ENCODE data around the gene CUEDC1.

Gene CUEDC1

DNA sequence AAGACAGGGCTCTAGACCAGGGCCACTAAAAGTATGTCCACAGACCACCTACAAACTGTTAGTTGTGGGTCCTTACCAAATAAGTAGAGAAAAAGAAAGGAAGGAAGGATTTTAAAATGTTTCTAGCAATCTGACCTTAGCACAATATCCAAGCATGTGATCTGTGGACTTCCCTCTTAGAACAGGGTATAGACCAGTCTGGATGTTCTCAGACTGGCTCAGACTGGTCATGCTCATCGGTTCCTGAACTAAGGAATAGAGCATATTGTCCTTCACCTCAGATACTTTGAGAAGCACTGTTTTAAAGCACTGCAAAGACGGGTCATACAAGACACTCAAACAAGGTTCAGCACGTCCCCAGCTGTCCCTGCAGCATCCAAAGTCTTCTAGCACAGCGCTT is 25.8 kb downstream of the CUEDC1 start:
- no peak overlapping the region for H3K4me3 ChIP-seq (ENCODE audit: low read depth, low read length)
- TF ChIP-seq, protein P1, sequence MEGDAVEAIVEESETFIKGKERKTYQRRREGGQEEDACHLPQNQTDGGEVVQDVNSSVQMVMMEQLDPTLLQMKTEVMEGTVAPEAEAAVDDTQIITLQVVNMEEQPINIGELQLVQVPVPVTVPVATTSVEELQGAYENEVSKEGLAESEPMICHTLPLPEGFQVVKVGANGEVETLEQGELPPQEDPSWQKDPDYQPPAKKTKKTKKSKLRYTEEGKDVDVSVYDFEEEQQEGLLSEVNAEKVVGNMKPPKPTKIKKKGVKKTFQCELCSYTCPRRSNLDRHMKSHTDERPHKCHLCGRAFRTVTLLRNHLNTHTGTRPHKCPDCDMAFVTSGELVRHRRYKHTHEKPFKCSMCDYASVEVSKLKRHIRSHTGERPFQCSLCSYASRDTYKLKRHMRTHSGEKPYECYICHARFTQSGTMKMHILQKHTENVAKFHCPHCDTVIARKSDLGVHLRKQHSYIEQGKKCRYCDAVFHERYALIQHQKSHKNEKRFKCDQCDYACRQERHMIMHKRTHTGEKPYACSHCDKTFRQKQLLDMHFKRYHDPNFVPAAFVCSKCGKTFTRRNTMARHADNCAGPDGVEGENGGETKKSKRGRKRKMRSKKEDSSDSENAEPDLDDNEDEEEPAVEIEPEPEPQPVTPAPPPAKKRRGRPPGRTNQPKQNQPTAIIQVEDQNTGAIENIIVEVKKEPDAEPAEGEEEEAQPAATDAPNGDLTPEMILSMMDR (IDR thresholded peaks at IDR 0.05; ENCODE audit: insufficient read depth, low read depth, low read length, missing control alignments) = no peak
- no peak for DNase-seq (ENCODE audit: low read depth)

DNA sequence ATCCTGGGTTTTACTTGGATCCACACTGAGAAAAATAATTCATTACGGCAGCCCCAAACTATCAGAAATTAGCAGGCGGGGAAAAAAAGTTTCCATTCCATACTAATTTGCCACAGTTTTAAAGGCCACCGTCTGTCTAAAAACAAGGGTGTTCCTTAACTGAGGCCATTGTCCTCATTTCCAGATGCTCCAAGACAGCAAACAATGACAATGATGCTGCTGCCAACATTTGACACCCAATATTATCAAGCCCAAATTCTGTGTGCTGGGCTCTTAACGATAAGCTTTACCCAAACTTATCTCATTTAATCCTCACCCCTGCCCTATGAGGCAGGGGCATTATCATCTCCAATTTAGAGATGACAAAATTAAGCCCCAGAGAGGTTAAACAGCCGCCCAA is 26.3 kb downstream of the CUEDC1 start:
- H3K4me3 ChIP-seq (ENCODE audit: low read depth, low read length) = no peak overlapping the region
- DNase-seq (ENCODE audit: low read depth) = no peak
- TF ChIP-seq, protein P1 (IDR thresholded peaks at IDR 0.05; ENCODE audit: insufficient read depth, low read depth, low read length, missing control alignments) = no peak

DNA sequence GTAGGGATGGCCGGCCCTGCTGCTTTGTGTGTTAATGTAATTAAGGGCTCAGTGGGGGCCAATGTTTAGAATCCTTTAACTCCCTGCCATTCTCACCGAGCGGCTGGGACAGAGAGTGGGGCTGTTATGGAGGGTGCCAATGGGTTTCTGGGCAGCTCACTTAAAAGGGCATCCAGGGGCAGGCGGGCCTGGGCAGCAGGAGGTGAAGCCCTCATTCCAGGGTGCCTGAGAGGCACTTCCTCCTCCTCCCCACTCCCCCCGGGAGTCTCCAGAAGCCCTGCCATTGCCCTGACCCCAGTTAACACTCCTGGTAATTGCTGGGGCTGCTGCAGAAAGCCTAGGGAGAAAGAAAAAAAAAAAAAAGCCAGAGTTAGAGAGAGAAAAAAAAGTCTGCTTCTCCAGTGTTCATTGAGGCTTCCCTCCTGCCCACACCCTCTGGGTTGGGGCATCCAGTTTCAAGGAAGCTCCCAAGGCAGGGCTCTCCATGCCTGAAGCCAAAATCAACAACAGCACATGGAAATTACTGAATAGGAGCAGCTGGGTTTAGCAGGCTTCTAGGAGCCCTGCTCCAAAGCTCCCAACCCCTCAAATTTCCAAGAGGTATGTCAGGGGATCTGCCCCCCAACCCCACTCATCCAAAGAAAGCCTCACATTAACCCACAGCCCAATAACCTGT is 28.0 kb downstream of the CUEDC1 start:
- H3K4me3 ChIP-seq (ENCODE audit: low read depth, low read length) = no peak overlapping the region
- TF ChIP-seq, protein P1 (IDR thresholded peaks at IDR 0.05; ENCODE audit: insufficient read depth, low read depth, low read length, missing control alignments) = no peak
- DNase-seq (ENCODE audit: low read depth) = no peak

DNA sequence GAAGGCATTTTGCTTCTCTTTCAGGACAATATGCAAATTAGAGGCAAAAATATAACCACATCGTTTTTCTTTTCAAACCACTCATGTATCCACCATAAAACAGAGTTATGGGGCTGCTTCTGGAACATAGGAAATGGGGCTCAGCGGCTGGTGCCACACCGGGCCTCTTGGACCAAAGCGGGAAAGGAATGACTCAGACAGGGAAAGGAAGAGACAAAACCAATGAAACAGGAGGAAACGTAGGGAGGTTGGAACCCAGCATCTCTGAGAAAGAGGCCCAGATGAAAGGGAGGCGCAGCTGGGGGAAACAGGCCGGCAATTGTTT is 28.5 kb downstream of the CUEDC1 start:
- H3K4me3 ChIP-seq (ENCODE audit: low read depth, low read length) = no peak overlapping the region
- no peak for DNase-seq (ENCODE audit: low read depth)
- TF ChIP-seq, protein P1 (IDR thresholded peaks at IDR 0.05; ENCODE audit: insufficient read depth, low read depth, low read length, missing control alignments) = no peak

DNA sequence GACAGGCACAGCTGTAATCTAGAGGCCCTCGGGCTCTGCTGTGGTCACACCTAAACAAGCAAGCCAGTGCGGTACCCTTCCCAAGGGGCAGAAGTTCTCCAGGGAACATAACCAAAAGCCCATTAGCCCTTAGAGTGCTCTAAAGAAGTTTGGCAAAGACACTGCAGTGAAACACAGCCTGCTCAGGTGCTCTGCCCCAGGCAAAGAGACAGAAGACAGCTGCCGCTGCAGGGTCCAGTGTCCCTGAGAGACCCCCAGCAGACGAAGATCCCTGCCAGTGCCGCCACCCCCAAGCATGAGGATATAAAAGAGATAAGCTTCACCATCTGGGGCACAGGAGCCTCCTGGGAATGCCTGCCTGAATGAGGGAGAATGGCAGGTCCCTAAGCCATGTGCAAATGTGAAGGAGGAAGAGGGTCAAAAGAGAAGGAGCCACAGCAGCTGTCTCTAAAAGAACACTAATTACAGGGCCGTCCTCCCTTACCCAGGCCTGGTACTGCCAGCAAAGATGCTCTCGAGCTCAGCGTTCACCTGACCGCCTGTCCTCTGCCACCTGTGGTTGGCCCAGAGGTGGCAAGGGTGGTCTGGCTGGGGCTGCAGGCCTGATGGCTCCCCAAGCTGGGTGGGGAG is 29.7 kb downstream of the CUEDC1 start:
- no peak for DNase-seq (ENCODE audit: low read depth)
- no peak overlapping the region for H3K4me3 ChIP-seq (ENCODE audit: low read depth, low read length)
- TF ChIP-seq, protein P1 (IDR thresholded peaks at IDR 0.05; ENCODE audit: insufficient read depth, low read depth, low read length, missing control alignments) = no peak

DNA sequence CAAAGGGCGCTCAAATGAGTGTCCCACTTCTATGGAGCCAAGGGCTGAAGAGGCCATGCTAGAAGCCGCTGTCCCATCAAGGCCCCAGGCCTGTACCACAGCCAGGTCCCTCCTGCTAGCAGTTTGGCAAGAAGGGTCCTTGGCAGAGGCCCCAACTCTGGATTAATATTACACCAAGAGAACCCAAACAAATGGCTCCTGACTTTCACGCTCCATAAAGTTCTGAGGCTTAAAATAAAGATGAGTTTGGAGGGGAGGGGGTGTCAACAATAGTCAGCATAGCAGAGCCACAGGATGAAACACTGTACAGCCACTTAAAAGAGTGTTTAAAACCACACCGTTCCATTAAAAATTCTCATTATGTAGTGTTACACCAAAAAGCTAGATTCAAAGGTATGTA is 30.5 kb downstream of the CUEDC1 start:
- no peak overlapping the region for H3K4me3 ChIP-seq (ENCODE audit: low read depth, low read length)
- DNase-seq (ENCODE audit: low read depth) = no peak
- TF ChIP-seq, protein P1 (IDR thresholded peaks at IDR 0.05; ENCODE audit: insufficient read depth, low read depth, low read length, missing control alignments) = no peak
